NCI-H1105 (cell line): ENCODE results near the gene AIFM1.

ENCODE experiments used
- DNase-seq: peaks from one replicate; lab custom pipeline; 2025; lab: John Stamatoyannopoulos, UW

The AIFM1 gene

DNA sequence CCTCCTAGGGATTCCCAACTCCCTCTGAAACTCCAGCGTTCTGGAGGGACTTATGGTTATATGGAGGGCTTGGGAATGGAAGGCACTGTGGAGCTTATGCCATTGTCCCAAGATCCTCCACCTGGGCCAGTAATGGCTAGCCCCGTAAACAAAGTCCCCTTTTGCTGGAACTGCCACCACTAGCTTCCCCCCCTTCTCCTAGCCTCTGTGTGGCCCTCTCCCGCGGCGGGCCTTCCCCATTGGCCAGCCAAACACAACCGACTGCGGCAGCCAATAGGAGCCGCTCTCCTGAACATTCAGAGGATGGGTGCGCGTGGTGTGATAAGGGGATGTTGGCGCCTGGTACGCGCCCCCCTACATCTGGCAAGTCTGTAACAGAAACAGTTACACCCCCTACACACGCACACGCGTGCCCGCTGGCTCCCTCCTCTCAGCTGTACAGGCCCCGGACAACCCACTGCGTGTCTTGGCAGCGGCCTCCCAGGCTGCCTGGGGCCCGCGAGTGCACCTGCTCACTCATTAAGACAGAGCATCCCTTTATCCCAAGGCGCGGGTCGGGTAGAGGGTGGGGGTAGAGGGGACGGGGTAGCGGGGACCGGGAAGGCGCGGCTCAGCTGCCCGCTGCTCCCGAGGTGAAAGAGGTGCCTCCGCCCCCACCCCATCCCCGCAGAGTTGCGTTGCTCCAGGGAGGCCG, 5.3 kb upstream of the AIFM1 start:
- DNase-seq, result peak; percentile 83

DNA sequence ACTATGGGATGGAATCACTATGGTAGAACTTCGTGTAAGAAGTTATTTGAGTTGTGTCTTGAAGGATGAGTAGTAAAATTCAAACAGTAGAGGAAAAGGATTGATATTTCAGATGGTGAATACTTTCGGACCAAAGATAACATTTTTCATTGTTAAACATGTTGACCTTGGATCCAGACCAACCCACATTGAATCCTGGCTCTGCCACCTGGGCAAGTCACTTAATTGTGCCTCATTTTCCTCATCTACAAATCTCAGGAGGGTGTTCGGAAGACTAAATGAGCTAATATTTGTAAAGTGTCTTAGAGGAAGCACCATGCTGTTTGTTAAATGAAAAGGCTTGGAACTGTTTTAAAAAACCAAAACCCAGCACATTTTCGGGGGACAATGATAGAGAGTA, 1.4 kb upstream of the AIFM1 start:
- no peak for DNase-seq

- DNase-seq, result no peak
These were observed 799 bp upstream of the AIFM1 start for GRCh38 chrX:130166503-130166777.

DNA sequence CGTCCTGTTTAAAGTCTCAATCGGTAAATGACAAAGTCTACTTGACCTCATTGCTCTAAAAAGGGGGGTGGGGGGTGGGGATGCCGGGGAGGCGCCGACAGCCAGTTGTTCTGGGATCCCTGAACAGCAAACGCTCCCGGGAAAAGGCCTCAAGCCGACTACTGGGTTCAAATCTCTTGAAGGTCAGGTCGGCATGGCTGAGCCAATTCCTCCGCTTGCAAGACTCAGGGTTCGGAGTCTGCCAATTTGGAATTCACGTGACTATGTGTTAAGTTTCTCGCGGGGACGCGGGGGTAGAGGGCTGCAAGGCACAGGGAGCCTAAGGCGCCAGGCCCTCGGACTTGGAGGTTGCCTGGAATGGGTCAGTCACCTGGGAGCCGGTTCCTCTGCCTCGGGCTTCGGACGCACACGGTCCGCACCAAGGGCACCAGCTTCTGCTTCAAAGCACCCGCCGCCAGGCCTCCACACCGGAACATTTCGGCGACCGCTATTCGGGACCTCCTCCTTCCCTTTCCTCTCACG, 399 bp downstream of the AIFM1 start:
- no peak for DNase-seq

DNA sequence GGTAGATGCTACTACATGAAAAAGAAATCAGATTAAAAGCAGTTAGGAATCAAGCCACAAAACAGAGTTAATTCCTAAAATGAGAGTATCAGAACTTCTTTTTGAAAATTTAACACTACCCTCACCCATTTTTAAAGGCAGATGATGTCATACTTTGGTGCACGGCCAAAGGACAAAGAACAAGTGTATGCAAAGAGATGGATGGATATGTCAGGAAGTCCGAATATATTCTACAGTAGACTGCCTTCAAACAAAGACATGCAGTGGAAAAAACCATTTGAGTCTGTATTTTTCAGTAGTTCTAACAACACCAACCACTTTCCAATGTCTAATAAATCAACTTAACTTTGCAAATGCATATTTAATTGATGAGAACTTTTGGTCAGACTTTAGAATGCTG, 2.2 kb downstream of the AIFM1 start:
- DNase-seq, result no peak

DNA sequence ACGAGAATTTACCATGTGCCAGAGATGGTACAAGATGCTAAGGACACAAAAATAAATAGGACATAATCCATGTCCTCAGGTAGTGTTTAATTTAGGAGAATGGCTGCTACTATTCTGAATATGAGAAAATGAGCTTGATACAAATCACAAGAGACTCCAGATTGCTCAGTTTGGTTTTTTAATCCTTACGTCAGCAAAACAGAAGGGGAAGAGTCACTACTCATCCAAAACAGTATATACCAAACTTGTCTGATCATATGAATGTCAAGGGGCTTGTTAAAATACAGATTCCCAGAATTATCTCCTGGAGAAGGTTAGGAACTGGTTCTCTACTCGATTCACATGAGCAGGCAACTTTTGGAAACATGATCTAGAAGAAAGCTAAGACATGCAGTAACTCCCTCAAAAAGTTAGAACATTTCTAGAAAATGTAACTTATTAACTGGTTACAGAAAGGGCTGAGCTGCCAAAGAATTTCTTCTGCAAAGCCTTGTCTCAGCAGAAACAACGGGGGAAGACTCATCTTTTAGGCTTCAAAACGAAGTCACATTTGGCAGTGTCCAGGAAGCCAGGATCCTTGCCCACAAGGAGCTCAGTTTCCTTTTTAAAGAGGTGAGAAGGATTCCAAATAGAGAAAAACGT, 3.4 kb downstream of the AIFM1 start:
- DNase-seq, result no peak

DNA sequence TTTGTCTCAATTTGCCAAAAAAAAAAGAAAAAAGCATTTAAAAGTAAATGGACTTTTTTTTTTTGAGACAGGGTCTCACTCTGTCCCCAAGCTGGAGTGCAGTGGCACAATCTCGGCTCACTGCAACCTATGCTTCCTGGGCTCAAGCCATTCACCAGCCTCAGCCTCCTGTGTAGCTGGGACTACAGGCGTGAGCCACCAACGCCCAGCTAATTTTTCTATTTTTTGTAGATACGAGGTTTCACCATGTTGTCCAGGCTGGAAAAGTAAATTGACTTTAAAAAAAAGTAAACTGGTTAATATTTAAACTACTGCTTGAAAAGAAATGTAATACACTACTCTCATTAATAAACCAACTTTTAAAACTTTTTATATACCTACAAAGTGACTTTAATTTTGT, 5.9 kb downstream of the AIFM1 start:
- no peak for DNase-seq

GRCh38 chrX:130158311-130158710, 7.3 kb downstream of the AIFM1 start:
- no peak for DNase-seq

DNA sequence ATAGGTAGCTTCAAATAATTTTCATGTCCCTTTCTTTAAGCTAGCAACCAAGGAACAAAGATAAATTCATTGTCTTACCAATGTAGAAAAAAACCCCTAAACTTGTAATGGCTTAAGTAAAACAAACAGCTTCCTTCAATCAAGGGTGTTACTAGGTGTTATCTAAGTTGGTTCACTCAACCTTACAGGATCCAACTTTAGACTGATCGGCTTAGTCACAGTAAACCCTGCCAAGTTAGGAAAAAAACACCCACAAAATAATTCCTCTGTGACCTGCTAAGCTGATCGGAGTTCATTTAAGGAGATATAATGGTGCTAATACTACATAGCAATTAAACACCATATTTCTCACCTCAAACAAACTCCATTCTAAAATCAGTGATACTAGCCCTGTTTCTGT, 10.1 kb downstream of the AIFM1 start:
- DNase-seq, result no peak

GRCh38 chrX:130147631-130148030, 18.0 kb downstream of the AIFM1 start:
- DNase-seq, result no peak

DNA sequence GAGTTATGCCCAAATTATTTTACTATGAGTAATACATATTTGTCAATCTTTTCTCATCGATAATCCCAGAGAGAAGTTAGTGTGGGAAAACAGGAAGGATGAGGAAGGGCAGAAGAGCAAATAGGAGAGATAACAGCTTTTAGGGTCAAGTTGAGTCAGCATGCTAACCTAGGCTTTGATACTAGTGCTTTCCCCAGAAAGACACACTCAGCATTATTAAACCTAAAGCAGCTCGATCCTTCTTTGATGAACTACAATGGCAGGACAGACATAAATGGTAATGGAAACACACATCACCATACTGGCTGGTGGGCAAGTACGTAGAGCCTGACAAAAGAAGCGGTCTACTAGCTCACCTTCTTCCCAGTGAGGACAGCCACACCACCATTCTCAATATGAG, 20.5 kb downstream of the AIFM1 start:
- no peak for DNase-seq

DNA sequence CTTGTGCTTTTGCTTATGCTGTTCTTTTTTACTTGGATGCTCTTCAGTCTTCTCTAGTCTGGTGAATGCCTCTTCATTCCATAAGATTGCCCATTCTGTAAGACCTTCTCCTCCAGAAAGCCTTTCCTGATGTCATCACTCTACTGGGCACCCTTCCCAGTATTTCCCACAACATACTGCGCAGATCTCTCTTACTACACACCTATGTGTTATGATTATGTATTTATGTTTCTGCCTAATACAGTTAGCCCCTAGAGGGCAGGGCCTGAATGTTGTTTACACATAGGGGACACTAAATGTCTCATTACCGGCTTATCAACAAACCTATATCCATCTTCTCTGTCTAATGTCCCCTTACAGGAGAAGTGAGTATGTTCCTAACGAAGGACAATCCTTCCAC, 21.1 kb downstream of the AIFM1 start:
- no peak for DNase-seq

GRCh38 chrX:130139474-130140201, 26.0 kb downstream of the AIFM1 start:
- DNase-seq, result no peak

DNA sequence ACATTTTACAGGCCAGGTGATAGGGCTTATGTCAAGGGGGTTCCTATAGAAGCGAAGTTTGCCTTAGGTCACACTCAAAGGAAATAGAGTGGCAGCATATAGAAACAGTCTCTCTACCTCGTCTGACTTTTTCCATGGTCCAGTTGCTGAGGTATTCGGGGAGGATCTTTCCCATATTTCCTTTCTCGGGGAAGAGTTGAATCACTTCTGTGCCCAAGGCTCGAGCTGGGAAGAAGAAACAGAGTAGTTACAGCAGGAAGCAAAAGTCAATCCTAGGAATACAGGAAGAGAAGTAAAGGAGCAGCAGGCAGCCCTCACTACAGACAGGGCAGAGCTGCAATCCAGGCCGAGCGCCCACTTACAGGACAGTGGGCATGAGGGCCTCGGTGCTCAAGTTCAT, 28.7 kb downstream of the AIFM1 start:
- DNase-seq, result no peak

- DNase-seq, result no peak
These were observed 29.1 kb downstream of the AIFM1 start for GRCh38 chrX:130136496-130136895.

DNA sequence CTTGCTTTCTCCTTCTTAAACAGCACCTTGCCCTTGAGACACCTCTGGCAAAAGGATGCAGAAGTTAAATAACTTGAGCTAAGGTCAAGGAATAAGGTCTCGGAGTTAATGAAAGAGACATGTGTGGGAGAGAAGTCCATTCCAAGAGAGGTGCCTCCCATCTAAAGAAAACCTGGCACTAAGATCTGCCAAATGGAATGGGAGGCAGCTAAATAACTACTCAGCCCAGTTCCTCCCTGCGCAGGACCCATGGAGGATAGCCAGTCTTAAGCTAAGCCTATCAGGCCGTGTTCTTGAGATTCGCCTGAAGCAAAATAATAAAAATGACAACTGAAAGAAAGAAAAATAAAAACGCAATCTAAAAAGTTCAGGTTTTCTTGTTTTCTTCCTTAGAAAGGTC, 34.7 kb downstream of the AIFM1 start:
- no peak for DNase-seq

DNA sequence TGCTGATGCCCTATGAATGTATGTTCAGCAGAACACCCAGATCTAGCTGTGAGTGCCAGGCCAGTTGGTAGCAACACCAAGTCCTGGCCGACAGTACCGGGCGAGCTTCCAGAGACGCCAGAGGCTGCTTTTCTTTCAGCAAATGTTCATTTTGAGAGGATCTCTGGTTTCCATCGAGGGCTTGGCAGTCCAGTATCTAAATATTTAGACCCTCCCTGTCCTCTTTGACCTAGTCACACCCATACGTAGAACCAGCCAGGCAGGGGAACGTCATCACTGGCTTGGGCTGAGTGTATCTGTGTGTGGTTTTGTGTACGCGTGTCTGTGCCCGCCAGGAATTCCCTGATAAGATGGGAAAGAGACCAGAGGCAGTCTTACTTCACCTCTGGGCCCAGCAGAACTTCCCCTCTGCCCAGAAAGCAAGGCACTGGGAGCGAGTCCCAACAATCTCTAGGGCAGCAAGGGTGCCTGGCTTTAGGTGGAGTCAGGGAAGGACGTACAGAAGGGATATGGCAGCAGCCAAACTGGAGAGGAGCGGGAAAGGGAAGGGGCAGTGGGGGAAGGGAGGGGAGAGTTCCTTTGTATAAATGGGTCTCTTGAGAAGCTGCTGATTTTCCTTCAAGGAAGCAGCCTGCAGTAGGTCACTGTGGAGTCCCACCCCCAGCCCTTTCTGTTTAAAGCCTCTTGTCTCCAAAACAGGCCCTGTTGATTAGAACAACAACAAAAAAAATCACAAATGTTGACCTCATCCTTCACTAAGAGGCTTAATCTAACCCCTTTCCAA, 40.4 kb downstream of the AIFM1 start:
- no peak for DNase-seq

DNA sequence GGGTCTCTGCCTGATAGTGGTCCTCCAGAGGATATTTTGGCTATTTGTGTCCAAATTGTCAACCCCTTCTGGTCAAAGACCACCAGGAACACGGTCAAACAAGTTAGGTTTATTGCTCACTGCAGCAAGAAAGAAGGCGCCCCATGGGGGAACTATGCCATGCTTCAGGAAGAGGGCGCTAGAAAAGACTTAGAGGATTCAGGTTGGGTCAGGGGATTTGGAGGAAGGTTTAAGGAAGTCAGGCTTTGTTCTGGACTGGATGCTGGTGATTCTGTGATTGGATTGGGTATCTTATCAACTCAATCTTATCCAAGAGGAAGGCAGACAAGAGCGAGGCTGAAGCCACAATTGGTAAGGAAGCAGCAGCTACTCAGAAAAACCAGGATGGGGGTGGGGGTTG, 41.1 kb downstream of the AIFM1 start:
- DNase-seq, result no peak

DNA sequence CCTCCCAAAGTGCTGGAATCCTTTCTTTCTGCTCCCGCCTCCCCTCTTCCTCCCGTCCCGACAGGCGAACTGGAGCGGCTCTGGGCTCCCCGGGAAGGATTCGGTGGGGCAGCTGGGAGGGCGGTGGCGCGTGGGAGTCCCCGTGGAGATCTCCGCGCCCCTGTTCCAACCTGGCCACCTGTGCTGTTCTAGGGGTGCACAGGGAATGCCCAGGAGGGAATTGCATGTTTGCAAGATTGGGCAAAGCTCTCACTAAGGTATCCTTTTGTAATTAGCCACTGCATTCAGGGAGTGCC, 44.2 kb downstream of the AIFM1 start:
- no peak for DNase-seq

- DNase-seq, result no peak
These were observed 44.7 kb downstream of the AIFM1 start for GRCh38 chrX:130120746-130121504.

- DNase-seq, result no peak
These were observed 45.3 kb downstream of the AIFM1 start for GRCh38 chrX:130120321-130120731.

GRCh38 chrX:130119312-130119898, 46.2 kb downstream of the AIFM1 start:
- no peak for DNase-seq
